Peyer's patch (tissue), 4 donors: ENCODE data around the gene BOC.

Experiments used
- POLR2A ChIP-seq, 2 donors: fragments of 450-650 bp; IDR thresholded peaks; one replicate each; pipeline ENCODE4 v1.5.1; 2017; ENCODE audit warnings: antibody characterized with exemption in 2 of 2, mild to moderate bottlenecking in 2 of 2, moderate library complexity in 2 of 2
- TF ChIP-seq, protein P1 (sequence below), 6 experiments: fragments of 450-650 bp in 4 of 6; fragments of 200-600 bp in 2 of 6; sonication (generic) in 1 of 6; IDR thresholded peaks; one replicate each; pipeline ENCODE4 v1.5.1; 2017 to 2019; ENCODE audit warnings: antibody characterized with exemption in 6 of 6, mild to moderate bottlenecking in 3 of 6, moderate library complexity in 1 of 6

DNA sequence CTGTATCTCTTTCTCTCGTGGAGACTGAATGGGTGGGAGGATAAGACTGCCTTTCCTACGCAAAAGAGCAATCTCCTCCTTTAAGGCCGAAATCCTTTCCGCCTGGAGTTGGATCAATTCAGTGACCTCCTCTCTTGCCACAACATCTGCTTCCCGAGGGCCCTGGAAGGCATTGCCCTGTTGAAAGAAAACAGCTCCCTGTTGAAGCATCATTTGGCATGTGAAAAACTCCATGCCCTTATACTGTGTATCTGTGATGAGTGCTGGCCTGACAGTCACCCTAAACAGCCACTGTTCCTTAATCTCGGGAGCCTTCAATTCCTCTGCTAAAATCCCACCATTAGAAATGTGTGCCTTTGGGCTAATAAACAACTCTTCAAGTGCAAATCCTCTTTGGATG lies 80.2 kb downstream of the BOC start:
- TF ChIP-seq, protein P1, sequence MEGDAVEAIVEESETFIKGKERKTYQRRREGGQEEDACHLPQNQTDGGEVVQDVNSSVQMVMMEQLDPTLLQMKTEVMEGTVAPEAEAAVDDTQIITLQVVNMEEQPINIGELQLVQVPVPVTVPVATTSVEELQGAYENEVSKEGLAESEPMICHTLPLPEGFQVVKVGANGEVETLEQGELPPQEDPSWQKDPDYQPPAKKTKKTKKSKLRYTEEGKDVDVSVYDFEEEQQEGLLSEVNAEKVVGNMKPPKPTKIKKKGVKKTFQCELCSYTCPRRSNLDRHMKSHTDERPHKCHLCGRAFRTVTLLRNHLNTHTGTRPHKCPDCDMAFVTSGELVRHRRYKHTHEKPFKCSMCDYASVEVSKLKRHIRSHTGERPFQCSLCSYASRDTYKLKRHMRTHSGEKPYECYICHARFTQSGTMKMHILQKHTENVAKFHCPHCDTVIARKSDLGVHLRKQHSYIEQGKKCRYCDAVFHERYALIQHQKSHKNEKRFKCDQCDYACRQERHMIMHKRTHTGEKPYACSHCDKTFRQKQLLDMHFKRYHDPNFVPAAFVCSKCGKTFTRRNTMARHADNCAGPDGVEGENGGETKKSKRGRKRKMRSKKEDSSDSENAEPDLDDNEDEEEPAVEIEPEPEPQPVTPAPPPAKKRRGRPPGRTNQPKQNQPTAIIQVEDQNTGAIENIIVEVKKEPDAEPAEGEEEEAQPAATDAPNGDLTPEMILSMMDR (IDR thresholded peaks at IDR 0.05), result no peak
- no peak for TF ChIP-seq POLR2A (IDR thresholded peaks at IDR 0.05)
